NCI-H128 (cell line): ENCODE data around the gene RAB11FIP4.

Experiments
- DNase-seq: peaks from one replicate; lab custom pipeline; 2025; ENCODE audit not compliant: unreplicated experiment; lab: John Stamatoyannopoulos, UW

The RAB11FIP4 gene

DNA sequence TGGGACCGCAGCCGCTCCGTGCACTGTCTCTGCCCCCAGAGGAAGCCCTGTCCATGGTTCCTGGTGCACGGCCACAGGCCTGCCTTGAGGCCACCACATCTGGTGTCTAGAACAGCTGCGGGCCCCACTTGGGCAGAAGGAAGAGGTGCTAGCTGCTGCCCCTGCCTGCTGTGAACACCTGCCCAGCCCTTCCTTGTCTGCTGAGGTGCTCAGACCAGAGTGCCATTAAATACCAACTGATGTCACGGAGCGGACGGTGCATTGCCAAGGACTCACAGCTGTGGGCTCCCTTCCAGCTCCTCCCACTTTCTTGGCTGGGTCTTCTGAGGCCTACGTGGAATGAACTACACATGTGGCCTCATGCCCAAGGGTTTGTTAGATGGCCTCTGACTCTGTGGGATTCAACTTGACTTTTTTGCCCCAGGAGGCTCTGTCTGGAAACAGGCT, 146.1 kb downstream of the RAB11FIP4 start:
- no peak for DNase-seq

DNA sequence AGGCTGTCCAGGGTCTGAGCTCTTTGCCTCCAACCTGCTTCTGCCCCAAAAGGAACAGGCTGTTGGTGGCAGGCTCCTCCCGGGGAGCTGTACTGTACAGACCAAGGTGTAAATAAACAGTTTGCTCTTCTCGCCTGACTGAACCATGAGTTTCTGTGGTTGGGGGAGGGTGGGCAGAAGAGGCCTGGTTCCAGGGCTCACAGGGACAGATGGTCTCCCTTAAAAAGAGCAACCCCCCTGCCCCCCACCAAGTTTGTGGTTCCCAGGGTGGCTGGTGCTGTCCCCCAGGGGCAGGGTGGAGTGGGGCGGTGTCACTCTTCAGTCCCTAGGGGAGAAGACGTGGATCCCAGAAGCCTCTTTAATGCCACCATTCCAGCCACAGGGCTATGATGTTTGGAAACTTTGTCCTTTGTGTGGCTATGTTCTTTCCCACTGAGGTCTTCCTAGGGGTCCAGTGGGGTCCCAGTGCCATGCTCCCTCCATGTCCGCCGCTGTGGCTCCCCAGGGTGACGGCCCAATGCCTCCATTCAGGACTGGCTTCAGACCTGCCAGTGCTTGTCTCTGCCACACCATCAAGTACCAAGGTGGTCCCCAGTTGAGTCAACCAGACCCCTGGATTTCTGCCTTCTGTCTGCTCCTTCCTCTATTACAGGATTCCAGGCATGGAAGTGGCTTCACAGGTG, 146.7 kb downstream of the RAB11FIP4 start:
- DNase-seq = no peak

DNA sequence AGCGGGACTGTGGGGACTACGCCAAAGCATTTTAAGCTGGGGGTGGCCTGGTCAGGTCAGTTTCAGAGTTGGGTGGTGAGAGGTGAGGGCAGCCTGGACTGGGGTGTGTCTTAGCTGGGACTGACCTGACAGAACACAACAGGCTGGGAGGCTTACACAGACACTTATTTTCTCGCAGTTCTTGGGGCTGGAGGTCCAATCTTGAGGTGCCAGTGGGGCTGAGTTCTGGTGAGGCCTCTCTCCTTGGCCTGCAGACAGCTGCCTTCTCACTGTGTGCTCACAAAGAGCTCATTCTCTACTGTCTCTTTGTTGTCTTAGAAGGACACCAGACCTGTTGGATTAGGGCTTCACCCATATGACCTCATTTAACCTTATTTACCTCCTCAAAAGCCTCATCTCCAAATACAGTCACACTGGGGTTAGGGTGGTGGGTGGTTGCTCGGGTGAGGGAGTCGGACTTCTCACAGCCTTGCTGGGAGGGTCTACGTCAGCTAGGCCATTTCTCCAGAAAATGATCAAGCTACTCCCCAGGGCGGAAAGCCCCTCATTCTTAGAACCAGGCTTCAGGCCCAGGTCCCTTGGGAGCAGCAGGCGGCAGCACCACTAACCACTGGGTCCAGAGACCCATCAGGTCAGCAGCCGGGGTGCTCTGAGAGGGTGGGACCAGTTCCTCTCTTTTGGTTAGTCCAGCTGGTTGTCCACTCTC, 149.3 kb downstream of the RAB11FIP4 start:
- DNase-seq = no peak

DNA sequence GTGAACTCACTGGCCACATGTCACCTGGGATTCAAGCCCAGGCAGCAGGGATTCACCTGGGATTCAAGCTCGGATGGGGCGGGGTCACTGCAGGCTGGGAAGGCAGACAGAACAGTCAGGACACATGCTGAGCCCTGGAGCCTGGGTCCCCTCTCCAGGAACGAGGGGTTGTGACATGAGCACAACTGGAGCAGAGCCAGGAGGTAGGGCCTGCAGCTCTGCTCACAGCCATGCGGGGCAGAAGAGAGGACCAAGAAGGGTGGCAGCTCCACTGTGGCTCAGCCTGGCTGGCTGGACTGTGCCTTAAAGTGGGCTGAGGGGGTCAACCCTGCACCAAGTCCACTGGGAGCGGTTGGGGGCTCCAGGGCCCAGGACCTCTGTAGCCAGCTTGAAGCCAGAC, 150.1 kb downstream of the RAB11FIP4 start:
- no peak for DNase-seq

DNA sequence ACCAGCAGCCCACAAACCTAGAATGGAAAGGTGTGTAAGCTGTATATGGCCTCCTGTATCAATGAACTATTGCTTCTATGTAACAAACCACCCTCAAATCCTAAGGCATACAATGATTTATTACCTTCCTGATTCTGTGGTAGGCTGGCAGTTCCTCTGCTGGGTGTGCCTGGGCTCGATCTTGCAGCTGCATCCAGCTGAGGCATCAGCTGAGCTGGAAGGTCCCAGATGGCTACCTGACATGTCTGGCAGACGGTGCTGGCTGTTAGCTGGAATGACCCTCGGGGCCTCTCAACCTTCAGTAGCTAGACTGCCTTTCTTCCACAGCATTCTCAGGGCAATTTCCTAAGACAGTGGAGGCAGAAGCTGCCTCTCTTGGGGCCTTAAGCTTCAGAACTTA, 152.7 kb downstream of the RAB11FIP4 start:
- no peak for DNase-seq

DNA sequence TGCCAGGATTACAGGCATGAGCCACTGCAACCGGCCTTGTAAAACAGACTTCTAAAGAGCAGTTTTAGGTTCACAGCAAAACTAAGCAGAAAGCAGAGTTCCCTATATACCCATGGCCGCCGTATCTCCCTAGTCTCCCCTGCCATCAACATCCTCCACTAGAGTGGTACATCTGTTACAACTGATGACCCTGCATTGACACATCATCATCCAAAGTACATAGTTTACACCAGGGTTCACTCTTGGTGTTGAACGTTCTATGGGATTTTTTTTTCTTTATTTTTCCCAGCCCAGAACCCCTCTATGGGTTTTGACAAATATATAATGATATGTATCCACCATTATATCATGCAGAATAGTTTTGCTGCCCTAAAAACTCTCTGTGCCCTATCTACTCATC, 155.2 kb downstream of the RAB11FIP4 start:
- DNase-seq = no peak

DNA sequence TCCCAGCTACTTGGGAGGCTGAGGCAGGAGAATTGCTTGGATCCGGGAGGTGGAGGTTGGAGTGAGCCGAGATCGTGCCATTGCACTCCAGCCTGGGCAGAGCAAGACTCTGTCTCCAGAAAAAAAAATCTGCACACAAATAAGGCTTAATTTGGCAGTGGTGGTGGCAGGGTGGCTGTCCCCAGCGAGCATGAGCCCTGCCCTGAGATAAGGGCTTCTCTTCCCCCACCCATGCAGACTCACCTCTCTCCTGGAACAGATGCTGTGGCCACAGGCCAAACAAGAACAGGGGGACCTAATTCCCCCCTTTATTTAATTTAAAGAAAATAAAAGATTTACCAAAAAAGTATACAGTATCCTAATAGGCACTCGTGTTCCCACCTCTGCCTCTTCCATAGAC, 157.2 kb downstream of the RAB11FIP4 start:
- no peak for DNase-seq

DNA sequence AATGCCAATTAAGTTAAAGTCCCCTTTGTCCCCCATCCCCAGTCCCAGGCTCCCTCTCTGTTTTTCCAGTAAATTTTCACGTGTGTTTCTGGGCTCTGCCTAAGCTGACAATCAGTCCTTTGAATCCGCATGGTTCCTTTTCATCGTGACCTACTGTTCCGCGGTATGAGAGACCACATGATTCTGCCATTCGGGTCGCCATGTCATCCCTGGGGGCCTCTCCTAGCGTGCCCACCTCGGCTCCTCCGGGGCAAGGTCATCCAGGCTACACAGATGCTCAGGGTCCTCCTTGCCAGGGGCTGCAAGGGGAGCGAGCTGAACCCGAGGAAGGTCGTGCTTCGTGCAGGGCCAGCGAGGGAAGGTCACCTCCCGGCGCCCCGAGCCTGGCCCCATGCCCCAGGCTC, 157.6 kb downstream of the RAB11FIP4 start:
- no peak for DNase-seq

DNA sequence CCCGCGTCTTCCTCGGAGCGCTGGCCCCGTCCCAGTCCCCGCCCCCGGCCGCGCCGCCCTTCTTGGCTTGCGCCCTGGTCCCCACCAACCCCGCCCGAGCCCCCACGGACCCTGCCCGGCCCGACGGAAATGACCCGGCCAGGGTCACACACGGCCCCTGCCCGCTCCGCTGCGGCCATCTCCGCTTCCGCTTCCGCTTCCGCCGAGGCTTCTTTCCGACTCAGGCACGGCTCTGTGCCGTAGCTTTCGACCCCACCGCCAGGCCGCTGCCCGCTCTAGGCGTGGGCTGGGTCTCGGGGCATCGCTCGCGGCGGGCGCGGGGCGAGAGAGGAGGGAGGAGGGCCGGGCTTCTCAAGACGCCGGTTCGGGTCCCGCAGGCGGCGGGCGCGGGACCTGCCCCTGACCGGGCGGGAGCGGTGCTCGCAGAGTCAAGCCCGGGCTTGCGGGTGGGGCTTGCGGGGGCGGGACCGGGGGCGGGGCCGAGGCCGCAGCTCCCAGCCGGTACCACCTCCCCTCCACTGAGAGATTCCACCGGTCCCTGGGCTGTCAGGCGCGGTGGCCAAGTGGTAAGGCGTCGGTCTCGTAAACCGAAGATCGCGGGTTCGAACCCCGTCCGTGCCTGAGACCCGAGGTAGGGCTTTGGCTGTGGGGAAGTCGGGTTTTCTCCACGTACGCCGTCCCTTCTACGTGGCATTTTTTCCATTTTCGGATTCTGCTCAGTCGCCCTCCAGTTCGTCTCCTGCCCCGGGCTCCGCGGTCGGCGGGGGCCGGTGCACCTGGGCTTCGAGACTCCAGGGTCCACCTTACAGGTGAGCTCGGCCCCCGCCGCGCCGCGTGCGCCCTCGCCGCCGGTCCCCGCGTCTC, 158.3 kb downstream of the RAB11FIP4 start:
- peak; percentile 41 for DNase-seq

DNA sequence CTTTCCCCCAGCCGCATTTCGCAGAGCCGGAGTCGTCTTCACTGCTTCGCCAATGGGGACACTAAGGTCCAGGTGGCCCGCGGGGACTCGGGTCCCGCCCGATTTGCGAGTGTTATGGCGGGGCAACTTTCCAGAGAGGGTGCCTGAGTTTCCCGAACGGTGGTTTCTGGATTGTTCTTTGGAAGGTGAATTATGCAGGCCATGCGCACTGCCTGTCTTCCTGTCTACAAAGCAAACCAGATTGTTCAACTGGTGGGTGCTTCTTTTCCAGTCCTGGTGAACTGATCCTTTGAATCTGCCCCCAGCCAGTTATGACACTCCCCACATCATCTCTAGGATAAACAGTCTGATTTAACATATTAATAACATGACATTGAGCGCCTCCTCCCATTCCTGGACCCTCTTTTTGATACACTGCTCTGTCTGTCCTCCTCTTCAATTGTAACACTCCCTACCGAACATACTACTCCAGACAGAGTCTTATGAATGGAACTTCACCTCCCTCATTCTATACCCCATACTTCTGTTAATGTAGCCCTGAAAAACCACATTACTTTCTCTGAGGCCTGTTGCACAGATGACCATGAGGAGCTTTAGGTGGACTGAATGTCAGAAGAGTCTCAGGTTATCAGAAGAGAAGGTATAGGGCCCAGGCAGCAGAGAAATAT, 159.0 kb downstream of the RAB11FIP4 start:
- DNase-seq = no peak

DNA sequence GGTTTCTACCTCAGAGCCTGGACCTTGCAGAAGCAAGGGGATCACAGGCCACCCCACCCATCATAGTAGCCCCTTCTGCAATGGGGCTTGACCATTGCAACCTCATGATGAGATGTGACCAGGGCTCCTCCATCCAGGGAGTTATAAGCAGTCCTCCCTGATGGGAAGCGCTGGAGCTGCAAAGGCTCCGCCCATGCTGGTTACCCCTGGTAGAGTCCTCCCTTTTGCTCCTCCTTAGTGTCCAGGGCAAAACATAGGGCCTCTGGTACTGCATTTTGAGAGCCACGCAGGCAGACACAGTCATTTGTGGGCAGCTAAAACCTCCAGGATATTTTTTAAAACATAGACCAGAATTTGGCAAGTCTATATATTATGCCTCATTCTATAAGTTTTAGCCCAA, 161.1 kb downstream of the RAB11FIP4 start:
- DNase-seq = no peak

DNA sequence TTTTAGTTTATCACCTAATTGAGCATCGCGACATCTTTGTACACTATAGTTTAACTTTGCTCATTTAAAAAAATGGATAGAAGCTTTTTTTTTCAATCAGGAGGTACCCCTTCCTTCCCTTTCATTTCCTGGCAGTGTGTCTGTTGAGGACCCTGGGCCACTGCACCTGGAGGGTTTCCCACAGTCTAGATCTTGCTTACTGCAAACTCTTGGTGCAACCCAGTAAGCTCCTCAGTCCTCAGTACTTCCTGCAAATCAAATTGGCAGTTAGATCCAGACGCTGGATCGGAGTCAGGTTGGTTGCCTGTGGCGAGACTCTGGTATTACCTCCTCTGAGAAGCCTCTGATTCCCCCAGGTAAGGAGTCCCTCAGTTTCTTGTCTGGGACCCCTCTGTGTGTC, 162.0 kb downstream of the RAB11FIP4 start:
- DNase-seq = no peak

DNA sequence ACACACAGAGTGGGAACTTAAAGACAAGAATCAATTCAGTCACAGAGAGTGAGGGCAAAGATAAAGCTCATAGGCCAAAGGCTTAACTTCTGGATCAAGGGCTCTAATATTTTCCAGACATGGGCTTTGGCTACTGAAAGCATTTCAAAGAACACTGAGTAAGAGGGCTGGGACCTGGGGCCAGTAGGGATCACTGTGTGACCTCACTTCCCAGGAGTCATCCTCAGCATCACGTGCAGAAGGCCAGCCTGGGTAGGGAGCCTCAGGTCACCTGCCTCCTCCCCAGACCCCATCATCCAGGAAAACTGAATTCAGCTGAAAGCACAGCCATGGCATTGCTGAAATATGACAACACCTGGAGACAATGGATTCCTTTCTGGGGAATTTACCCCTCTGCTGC, 163.5 kb downstream of the RAB11FIP4 start:
- no peak for DNase-seq

DNA sequence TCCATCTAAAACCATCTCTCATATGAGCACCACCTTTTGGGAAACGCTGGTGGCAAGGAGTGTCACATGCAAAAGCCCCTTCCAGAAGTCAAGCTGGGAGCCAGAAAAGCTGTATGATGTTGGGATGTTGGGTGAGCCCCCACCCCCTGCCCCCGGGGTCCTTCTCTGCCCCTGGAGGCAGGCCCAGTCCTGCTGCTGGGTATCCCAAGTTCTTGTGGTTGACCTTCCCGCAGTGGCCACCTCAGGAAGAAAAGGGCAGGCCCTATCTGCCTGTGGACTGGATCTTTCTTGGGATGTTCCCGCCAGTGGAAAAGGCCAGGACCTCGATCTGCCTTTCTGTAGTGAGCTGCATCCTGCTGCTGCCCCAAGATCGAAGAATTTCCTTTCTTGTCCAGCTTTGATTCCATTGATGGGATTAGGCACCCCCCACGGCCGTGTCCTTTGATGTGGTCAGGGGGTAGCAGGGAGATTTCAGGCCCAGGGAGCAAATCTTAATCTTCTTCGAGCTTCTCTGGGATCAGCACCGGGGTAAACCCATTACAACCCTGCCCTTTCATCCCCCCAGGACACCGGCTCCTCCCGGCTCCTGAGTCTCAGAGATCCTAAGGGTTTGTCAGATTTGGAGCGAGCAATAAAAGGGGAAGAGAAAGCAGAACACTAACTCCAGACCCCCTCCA, 165.6 kb downstream of the RAB11FIP4 start:
- DNase-seq = no peak

DNA sequence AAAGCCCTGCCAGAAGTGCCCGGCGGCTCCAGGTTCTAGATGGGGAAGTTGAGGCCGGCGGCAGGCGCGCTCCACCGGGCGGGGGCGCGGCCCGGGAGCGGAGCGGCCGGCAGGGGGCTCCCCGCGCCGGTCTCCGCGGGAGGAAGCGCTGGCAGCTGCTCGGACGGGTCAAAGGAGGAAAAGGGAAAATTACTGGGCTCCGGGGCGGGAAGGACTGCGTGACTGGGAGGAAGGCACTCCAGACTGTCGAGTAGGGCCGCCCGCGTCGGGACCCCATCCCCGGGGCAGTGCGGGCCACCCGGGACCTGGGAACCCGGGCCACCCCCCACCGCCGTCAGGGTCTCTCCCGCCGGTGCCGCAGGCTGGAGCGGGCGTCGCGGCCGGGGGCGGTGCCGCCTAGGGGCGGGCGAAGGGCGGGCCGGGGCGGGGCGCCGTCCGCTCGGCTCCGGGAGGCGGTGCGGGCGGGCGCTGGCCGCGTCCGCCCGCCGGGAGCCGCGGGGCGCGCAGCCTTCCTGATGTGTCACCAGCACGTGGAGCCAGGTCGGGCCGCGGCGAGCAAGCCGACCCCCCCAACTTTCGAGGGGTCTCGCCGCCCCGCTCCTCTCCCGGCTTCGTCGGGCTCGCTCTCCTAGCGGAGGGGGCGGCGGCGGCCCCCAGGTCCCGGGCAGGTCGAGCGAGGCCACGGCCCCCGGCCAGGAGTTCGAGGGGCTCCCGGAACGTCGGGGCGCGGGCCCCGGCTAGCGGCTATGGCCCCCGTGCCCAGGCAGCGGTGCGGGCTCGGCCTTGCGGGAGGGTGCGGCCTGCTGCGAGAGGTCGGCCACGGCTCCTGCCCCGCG, 167.5 kb downstream of the RAB11FIP4 start:
- peak; percentile 16 for DNase-seq

DNA sequence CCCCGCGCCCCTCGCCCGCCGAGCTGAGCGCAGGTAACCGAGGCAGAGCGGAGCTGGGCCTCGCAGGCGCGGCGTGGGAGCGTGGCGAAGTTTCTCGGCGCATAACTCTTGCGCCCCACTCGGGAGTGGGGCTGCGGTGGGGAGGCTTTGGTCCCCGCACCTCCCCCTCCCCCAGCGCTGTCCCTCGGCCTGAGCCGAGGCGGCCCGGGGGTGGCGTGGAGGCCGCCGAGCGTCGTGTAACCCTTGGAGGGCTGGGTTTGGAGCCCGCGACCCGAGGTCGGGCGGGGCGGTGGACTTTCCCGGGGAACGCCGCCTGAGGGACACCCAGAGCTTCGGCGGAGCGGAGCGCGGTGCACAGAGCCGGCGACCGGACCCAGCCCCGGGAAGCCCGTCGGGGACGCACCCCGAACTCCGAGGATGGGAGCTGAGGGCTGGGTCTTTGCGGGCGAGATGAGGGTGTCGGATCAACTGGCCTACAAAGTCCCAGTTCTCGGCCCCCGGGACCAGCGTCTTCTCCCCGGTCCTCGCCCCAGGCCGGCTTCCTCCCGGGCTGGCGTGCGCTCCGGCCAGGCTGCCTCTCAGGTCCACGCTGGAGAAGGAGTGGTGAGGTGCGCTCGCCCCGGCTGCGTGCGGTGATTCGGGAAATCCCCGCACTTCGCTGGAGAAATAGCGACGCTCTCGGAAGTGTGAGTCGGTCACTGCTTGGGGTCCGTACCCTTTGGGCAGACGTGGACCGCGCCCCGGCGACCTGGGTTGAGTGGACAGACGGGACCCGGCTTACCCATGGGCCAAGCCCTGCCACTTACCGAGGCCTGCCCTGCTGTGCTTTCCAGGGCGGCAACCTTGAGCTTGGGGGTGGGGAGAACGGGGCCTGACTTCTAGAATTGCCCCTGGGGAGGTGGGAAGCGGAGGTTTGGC, 168.4 kb downstream of the RAB11FIP4 start:
- no peak for DNase-seq

DNA sequence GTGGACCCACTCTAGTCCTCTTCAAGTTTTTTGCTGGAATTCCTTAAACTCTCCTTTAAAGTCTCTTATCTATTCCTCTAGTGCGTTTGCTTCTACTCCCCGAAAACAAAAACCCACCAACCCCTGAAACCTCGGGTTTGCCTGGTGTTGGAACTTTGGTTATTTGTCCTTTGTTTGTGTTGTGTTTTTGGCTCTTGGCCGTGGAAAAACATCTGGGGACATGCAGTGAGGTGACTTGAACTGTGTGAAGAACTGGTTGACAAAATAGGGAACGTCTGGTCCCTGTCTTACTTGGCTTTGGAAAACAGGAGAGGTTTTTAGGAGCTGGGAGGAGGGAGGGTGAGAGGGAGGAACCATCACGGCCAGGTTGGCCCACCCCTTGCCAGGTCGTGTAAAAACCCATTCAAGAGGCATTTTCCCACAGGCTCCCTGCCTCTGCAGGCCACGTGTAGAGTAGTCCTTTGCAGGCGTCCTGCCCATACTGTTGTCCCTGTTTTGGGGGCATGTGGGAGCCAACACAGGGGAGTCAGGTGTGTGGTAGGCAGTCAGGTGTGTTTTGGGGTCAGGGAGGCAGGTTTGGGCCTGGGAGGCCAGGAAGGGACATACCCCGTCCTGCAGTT, 169.3 kb downstream of the RAB11FIP4 start:
- no peak for DNase-seq
